Stimulated activated CD8-positive, alpha-beta memory T cell treated with anti-CD3 and anti-CD28 coated beads, Interleukin-15, amount 100 ng/mL, for 1 hour (primary cell): ENCODE results near the gene MMEL1.
"Not testable (repeated sequence)": the region's sequence is repeated elsewhere in the genome, so short reads cannot be mapped to it uniquely, and the experiment has no call there.

ENCODE experiments used
- DNase-seq: peaks from one replicate; pipeline ENCODE4 v3.0.0-alpha.2; 2020; ENCODE audit warnings: low read depth

The MMEL1 gene, protein sequence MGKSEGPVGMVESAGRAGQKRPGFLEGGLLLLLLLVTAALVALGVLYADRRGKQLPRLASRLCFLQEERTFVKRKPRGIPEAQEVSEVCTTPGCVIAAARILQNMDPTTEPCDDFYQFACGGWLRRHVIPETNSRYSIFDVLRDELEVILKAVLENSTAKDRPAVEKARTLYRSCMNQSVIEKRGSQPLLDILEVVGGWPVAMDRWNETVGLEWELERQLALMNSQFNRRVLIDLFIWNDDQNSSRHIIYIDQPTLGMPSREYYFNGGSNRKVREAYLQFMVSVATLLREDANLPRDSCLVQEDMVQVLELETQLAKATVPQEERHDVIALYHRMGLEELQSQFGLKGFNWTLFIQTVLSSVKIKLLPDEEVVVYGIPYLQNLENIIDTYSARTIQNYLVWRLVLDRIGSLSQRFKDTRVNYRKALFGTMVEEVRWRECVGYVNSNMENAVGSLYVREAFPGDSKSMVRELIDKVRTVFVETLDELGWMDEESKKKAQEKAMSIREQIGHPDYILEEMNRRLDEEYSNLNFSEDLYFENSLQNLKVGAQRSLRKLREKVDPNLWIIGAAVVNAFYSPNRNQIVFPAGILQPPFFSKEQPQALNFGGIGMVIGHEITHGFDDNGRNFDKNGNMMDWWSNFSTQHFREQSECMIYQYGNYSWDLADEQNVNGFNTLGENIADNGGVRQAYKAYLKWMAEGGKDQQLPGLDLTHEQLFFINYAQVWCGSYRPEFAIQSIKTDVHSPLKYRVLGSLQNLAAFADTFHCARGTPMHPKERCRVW

DNA sequence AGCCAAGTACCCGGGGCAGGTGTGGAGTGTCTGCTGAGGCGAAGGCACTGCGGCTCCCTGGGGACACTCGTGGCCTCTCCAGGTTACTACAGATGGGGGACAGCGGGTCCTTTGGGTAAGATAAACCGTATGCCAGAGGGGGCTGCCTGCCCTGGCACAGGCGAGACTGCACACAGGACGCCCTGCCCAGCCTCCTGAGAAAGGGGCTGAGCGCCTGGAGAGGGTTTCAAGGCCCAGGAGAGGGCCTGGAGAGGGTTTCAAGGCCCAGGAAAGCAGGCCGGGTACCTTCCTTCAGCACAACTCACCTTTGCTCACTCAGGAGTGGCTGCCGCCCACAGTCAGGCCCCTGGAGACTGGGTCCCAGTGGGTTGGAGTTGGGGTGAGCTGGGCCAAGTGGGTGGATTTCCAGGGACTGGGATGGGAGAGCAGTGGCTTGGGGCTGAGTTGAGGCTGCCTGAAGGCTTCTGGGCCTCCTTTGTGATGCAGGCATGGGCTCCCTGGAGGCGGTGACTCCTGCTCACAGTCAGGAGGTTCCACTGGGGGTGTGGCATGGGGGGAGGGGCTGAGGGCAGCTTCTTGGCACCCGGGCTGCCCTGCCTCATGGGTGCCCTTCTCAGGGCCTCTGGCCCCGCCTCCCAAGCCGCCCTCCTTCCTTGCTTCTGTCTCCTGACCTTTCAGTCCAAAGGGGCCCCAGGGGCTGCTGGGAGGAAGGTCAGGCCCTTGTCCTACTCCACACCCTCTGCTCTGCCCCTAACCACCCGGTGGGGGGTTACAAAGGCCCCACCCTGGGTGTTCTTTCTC lies at the start of gene MMEL1:
MMEL1 (minus strand) TSS at position 456 of the 801 bp plus-strand sequence. CDS start 3,532 bp downstream, outside the sequence.
- DNase-seq: no peak

DNA sequence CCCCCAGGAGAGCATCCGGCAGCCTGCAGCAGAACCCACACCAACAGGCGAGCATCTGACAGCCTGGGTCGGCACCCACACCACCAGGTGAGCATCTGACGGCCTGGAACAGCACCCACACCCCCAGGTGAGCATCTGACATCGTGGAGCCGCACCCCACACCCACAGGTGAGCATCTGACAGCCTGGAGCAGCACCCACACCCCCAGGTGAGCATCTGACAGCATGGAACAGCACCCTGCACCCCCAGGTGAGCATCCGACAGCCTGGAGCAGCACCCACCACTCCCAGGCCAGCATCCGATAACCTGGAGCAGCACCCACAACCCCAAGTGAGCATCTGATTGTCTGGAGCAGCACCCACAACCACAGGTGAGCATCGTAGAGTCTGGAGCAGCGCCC lies 43.9 kb upstream of the MMEL1 start:
- not testable (repeated sequence) for DNase-seq

DNA sequence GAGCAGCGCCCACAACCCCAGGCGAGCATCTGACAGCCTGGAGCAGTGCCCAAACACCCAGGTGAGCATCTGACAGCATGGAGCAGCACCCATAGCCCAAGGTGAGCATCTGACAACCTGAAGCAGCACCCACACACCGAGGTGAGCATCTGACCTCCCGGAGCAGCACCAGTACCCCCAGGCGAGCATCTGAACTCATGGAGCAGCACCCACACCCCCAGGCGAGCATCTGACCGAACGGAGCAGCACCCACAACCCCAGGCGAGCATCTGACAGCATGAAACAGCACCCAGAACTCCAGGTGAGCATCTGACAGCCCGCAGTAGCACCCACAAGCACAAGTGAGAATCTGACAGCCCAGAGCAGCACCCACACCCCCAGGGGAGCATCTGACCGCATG lies 38.8 kb upstream of the MMEL1 start:
- not testable (repeated sequence) for DNase-seq

DNA sequence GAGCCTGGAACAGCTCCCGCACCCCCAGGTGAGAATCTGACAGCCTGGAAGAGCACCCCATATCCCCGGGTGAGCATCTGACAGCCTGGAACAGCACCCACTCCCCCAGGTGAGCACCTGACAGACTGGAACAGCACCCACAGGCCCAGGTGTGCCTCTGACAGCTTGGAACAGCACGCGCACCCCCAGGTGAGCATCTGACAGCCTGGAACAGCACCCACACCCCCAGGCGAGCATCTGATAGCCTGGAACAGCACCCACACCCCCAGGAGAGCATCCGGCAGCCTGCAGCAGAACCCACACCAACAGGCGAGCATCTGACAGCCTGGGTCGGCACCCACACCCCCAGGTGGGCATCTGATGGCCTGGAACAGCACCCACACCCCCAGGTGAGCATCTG lies 27.0 kb upstream of the MMEL1 start:
- not testable (repeated sequence) for DNase-seq

DNA sequence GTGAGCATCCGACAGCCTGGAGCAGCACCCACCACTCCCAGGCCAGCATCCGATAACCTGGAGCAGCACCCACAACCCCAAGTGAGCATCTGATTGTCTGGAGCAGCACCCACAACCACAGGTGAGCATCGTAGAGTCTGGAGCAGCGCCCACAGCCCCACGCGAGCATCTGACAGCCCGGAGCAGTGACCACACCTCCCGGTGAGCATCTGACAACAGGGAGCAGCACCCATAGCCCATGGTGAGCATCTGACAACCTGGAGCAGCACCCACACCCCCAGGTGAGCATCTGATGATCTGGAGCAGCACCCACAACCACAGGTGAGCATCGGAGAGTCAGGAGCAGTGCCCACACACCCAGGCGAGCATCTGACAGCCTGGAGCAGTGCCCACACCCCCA lies 25.1 kb upstream of the MMEL1 start:
- DNase-seq: not testable (repeated sequence)

DNA sequence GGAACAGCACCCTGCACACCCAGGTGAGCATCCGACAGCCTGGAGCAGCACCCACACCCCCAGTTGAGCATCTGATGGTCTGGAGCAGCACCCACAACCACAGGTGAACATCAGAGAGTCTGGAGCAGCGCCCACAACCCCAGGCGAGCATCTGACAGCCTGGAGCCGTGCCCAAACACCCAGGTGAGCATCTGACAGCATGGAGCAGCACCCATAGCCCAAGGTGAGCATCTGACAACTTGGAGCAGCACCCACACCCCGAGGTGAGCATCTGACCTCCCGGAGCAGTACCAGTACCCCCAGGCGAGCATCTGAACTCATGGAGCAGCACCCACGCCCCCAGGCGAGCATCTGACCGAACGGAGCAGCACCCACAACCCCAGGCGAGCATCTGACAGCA lies 24.3 kb upstream of the MMEL1 start:
- not testable (repeated sequence) for DNase-seq

DNA sequence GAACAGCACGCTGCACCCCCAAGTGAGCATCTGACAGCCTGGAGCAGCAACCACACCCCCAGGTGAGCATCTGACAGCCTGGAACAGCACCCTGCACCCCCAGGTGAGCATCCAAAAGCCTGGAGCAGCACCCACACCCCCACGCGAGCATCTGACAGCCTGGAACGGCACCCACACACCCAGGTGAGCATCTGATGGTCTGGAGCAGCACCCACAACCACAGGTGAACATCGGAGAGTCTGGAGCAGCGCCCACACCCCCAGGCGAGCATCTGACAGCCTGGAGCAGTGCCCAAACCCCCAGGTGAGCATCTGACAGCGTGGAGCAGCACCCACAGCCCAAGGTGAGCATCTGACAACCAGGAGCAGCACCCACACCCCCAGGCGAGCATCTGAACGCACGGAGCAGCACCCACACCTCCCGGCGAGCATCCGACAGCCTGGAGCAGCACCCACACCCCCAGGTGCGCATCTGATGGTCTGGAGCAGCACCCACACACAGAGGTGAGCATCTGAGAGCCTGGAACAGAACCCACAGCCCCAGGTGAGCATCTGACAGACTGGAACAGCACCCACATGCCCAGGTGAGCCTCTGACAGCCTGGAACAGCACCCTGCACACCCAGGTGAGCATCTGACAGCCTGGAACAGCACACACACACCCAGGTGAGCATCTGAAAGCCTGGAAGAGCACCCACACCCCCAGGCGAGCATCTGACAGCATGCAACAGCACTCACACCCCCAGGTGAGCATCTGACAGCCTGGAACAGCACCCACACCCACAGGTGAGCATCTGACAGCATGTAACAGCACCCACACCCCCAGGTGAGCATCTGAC lies 23.0 kb upstream of the MMEL1 start:
- not testable (repeated sequence) for DNase-seq

DNA sequence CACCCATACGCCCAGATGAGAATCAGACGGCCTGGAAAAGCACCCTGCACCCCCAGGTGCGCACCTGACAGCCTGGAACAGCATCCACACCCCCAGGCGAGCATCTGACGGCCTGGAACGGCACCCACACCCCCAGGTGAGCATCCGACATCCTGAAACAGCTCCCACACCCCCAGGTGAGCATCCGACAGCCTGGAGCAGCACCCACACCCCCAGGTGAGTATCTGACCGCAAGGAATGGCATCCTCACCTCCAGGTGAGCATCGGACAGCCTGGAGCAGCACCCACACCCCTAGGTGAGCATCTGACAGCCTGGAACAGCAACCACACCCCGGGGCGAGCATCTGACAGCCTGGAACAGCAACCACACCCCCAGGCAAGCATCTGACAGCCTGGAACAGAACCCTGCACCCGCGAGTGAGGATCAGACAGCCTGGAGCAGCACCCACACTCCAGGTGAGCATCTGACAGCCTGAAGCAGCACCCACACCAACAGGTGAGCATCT lies 21.7 kb upstream of the MMEL1 start:
- DNase-seq: not testable (repeated sequence)

DNA sequence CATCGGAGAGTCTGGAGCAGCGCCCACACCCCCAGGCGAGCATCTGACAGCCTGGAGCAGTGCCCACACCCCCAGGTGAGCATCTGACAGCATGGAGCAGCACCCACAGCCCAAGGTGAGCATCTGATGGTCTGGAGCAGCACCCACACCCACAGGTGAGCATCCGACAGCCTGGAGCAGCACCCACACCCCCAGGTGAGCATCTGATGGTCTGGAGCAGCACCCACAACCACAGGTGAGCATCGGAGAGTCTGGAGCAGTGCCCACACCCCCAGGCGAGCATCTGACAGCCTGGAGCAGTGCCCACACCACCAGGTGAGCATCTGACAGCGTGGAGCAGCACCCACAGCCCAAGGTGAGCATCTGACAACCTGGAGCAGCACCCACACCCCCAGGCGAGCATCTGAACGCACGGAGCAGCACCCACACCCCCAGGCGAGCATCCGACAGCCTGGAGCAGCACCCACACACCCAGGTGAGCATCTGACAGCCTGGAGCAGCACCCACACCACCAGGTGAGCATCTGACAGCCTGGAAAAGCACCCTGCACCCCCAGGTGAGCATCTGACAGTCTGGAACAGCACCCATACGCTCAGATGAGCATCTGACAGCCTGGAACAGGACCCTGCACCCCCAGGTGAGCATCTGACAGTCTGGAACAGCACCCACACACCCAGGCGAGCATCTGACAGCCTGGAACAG lies 21.1 kb upstream of the MMEL1 start:
- DNase-seq: not testable (repeated sequence)

DNA sequence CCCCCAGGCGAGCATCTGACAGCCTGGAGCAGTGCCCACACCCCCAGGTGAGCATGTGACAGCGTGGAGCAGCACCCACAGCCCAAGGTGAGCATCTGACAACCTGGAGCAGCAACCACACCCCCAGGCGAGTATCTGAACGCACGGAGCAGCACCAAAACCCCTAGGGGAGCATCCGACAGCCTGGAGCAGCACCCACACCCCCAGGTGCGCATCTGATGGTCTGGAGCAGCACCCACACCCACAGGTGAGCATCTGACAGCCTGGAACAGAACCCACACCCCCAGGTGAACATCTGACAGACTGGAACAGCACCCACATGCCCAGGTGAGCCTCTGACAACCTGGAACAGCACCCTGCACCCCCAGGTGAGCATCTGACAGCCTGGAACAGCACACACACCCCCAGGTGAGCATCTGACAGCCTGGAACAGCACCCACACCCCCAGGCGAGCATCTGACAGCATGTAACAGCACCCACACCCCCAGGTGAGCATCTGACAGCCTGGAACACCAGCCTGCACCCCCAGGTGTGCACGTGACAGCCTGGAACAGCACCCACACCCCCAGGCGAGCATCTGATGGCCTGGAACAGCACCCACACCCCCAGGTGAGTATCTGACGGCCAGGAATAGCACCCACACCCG lies 20.2 kb upstream of the MMEL1 start:
- DNase-seq: not testable (repeated sequence)

DNA sequence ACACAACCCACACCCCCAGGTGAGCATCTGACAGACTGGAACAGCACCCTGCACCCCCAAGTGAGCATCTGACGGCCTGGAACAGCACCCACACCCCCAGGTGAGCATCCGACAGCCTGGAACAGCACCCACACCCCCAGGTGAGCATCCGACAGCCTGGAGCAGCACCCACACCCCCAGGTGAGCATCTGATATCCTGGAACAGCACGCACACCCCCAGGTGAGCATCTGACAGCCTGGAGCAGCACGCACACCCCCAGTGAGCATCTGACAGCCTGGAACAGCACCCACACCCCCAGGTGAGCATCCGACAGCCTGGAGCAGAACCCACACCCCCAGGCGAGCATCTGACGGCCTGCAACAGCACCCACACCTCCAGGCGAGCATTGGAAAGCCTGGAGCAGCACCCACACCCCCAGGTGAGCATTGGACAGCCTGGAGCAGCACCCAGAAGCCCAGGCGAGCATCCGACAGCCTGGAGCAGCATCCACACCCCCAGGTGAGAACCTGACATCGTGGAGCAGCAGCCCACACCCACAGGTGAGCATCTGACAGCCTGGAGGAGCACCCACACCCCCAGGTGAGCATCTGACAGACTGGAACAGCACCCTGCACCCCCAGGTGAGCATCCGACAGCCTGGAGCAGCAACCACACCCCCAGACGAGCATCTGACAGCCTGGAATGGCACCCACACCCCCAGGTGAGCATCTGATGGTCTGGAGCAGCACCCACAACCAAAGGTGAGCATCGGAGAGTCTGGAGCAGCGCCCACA lies 19.5 kb upstream of the MMEL1 start:
- not testable (repeated sequence) for DNase-seq

DNA sequence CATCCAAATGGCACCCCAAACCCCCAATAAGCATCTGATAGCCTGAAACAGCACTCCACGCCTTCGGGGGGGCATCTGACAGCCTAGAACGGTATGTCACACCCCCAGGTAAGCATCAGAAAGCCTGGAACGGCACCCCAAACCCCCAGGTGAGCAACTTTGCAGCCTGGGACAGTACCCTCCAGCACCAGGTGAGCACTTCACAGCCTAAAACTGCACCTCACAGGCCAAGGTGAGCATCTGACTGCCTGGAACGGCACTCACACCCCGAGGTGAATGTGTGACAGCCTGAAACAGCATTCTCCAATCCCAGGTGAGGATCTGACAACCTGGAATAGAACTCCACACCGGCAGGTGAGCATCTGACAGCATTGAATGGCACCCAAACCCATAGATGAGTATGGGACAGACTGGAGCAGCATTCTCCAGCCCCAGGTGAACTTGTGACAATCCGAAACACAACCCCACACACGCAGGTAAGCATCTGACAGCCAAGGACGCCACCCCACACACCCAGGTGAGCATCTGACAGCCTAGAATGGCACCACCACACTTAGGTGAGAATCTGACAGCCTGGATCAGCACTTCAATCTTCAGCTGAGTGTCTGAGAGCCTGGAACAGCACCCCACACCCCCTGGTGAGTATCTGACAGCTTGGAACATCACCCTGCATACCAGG lies 18.3 kb upstream of the MMEL1 start:
- no peak for DNase-seq

DNA sequence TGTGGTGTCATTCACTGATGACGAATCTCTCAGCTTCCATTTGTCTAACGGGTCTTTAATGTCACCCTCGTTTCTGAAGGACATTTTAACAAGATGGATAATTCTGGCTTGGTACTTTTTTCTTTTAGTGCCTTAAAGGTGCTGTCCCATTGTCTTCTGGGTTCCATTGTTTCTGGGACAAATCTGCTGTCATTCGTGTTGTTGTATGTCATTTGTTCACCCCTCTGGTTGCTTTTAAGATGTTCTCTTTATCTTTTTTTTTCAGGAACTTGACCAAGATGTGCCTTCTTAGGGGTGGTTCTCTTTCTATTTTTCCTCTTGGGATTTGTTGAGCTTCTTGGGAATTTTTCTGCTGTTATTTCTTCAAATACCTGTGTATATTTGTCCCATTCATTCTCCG lies 14.0 kb upstream of the MMEL1 start:
- no peak for DNase-seq

DNA sequence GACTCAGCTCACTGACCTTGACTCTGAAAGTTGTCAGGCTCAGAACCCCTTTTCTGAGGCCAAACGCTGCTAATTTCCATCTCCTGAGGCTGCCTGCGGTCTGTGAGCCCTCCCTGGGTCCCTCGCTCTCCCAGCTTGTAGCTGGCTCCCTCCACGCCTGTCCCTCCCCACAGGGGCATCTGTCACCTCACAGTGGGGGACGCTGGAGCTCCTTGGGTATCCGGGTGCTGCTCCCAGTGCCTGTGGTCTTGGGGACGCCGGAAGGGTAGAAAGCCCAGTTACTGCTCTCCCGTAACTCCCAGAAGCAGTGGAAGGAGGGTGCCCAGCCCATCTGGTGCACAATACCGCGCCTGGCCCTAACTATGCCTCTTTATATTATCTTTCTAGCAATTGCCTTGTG lies 13.0 kb upstream of the MMEL1 start:
- DNase-seq: no peak

DNA sequence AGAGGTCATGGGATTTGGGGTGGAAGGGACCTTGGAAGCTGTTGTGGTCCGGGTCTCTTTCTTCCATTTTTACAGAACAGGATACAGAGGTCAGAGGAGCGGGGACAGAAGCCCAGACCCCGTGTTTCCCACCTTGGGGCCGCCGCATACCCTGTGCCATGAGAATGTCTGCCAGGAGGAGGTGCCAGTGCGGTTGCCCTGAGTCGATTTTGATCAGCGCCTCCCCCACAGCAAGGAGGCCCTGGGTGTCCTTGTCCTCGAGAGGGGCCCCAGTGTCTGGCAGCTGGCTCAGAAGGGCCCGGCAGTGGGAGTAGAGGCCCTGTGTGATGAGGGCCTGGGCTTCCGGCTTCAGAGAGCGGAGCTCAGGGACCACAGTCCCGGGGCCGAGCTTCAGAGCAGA lies 12.3 kb upstream of the MMEL1 start:
- no peak for DNase-seq

DNA sequence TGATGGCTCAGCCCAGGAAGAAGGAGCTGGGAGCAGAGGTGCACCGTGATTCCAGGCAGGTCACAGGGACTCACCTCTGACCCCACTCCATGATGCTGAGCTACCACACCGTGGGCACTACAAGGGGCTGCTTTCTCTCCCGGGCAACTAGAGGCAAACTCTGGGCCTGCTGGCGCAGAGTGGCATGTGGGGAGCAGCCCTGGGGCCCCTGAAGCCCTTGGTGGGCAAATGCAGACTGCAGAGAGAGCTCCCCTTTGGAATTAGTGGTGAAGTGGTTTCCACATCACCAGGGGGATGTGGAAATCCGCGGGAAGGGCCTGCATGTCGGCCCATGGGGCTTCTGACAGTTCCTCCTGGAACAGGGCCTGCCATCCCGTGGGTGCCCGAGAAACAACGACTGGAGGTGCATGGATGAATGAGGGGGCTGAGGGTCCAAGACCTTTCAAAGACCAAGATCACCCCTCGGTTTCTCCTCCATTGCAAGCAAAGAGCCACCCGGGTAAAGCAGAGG lies 11.8 kb upstream of the MMEL1 start:
- no peak for DNase-seq

DNA sequence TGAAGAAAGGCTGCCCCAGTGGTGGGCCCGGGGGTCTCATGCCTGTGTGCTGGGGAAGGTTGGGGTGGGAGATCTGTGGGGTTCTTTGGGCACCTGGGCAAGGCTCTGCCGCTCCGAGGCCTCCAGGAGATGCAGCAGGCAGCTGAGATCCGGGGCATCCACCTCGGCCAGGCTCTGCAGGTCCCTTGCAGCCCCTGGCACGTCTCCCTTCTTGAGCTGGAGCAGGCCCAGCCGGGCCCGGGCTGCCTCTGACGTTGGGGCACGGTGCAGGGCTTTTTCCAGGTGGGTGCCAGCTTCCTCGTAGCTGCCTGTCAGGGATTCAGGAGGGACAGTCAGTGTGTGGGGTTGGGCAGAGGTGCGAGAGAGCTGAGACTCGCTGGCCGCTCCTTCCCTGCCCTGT lies 11.4 kb upstream of the MMEL1 start:
- DNase-seq: no peak

DNA sequence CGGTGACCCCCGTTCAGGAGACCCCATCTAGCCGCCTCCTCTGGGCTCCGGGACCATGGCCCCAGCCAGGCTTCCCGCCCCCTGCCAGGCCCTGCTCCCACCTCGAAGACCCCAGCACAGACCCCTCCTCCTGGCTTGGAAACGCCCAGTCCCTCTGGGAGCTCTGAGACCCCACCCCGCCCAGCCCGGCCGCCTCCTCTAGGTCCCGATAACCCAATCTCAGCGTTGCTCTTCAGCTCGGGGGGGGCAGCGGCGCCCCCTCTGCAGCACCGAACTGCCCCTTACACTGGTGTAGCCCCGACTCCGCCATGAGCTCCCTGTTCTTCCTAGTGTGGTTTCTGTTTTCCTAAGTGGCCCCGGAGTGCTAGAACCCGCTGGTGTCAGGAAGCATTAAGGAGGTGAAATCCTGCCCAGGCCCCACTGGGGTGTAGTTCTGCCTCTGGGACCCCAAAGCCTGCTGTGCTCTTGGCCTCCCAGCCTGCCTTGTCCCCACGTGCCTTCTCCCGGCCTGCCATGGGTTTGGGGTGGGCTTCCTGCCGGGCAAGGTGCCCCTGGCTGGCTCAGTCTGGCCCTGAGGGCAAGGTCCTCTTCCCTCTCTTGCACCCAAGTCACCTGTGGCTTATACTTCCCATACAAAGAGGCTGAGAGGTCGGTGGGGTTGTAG lies 10.7 kb upstream of the MMEL1 start:
- DNase-seq: no peak
